Right lobe of liver (tissue), 4 donors: Measurements from ENCODE around the gene HM13.

ENCODE experiments used
- POLR2A ChIP-seq: fragments of 450-650 bp; IDR thresholded peaks from one replicate; pipeline ENCODE4 v1.6.1; 2017; ENCODE audit warnings: antibody characterized with exemption, mild to moderate bottlenecking
- TF ChIP-seq, protein P1 (sequence below), 4 donors: fragments of 200-600 bp in 3 of 4; fragments of 450-650 bp in 1 of 4; IDR thresholded peaks; one replicate each; pipeline versions ENCODE4 v1.5.1 to v1.8.0; 2016 to 2022; ENCODE audit warnings: antibody characterized with exemption in 4 of 4, mild to moderate bottlenecking in 2 of 4
- donor health status: DM: no; HTN: no; CAD: no.
- donor health status: DM: no; HTN: no; CAD: no.
- donor health status: DM: no; HTN: yes; CAD: no.

DNA sequence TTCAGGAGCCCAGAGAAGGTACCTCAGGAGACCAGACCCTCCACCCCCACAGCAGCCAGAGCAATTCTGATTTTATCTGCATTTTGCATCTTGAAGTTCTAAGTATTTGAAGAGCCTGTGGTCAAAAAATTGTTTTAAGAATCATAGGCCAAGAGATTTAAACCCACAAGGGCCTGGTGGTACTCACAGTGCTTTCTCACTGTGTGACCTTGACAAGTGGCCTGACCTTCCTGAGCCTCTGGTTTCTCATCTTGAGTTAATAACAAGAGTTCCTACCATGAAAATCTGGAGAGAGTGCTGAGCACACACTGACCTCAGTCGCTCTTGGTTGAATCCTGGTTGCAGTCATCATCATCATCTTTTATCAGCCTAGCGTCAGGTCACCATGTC is 45.5 kb downstream of the HM13 start:
- TF ChIP-seq, protein P1, sequence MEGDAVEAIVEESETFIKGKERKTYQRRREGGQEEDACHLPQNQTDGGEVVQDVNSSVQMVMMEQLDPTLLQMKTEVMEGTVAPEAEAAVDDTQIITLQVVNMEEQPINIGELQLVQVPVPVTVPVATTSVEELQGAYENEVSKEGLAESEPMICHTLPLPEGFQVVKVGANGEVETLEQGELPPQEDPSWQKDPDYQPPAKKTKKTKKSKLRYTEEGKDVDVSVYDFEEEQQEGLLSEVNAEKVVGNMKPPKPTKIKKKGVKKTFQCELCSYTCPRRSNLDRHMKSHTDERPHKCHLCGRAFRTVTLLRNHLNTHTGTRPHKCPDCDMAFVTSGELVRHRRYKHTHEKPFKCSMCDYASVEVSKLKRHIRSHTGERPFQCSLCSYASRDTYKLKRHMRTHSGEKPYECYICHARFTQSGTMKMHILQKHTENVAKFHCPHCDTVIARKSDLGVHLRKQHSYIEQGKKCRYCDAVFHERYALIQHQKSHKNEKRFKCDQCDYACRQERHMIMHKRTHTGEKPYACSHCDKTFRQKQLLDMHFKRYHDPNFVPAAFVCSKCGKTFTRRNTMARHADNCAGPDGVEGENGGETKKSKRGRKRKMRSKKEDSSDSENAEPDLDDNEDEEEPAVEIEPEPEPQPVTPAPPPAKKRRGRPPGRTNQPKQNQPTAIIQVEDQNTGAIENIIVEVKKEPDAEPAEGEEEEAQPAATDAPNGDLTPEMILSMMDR (IDR thresholded peaks at IDR 0.05): no peak
- TF ChIP-seq POLR2A: no peak
